Measurements from ENCODE around the gene PRKCA. TPM values are rescaled to one million over a fixed set of nuclear protein-coding genes. Genes with fewer than 3 reads are reported as not detected.

PRKCA gene
- total RNA-seq, 1 experiment from 2014 or later, result 29.5 TPM

GRCh38 chr17:66737524-66737923 lies 435.1 kb downstream of the PRKCA start:
- Mint-ChIP-seq H3K27me3 (ENCODE audit: low read depth) (no peaks in the 10 kb centered on the region), H3K4me1 (peaks cover 22% of the 10 kb centered on the region), H3K27ac (no peak overlapping the region), H3K4me3 (no peak overlapping the region), H3K36me3 (peaks cover 9% of the 10 kb centered on the region), H3K9me3 (peaks cover 4% of the 10 kb centered on the region; the same call in 1 of the 2 replicates)
- ChIA-PET POLR2A (interaction anchor here (1.0 kb wide), 2 partner anchors 17 to 40 kb away, joined by 3 read pairs; no protein-coding TSS in a partner anchor), CTCF (interaction anchor here (0.7 to 2.0 kb wide), 27 partner anchors 10 to 536 kb away, joined by 3 to 17 read pairs (median 5); partner anchors contain the start of gene CACNG5)
- DNase-seq (ENCODE audit: low spot score), result peak; percentile 54
- TF ChIP-seq ATF2 (CRISPR knock-in tag; IDR thresholded peaks at IDR 0.05; ENCODE audit: borderline replicate concordance, low read depth) (no peak), CBFB (CRISPR knock-in tag; IDR thresholded peaks at IDR 0.05; ENCODE audit: low read depth) (no peak), ZBTB21 (CRISPR knock-in tag; IDR thresholded peaks at IDR 0.05; ENCODE audit: borderline replicate concordance) (no peak), NFYB (CRISPR knock-in tag; conservative IDR thresholded peaks at IDR 0.05; ENCODE audit: low read depth) (no peak), HMGXB4 (CRISPR knock-in tag; IDR thresholded peaks at IDR 0.05) (no peak), ATF6 (CRISPR knock-in tag; IDR thresholded peaks at IDR 0.05) (no peak), ZNF532 (CRISPR knock-in tag; IDR thresholded peaks at IDR 0.05; ENCODE audit: borderline replicate concordance) (no peak)
- peak; percentile 96 for ATAC-seq

GRCh38 chr17:66738301-66738700 lies 435.9 kb downstream of the PRKCA start:
- peaks cover 22% of the 10 kb centered on the region for H3K4me1 Mint-ChIP-seq

More at GRCh38 chr17:66738301-66738700, 435.9 kb downstream of the PRKCA start:
- H3K9me3 Mint-ChIP-seq, result no peaks in the 10 kb centered on the region; the same call in 1 of the 2 replicates
- H3K4me3 Mint-ChIP-seq, result no peak overlapping the region
- H3K36me3 Mint-ChIP-seq, result peaks cover 2% of the 10 kb centered on the region
- no peak overlapping the region for H3K27ac Mint-ChIP-seq
- H3K27me3 Mint-ChIP-seq (ENCODE audit: low read depth), result no peaks in the 10 kb centered on the region
- ChIA-PET CTCF (interaction anchor here (0.7 to 2.0 kb wide), 11 partner anchors 10 to 278 kb away, joined by 3 to 17 read pairs (median 9); no protein-coding TSS in a partner anchor), POLR2A (interaction anchor here (1.0 kb wide), 1 partner anchor 18 kb away, joined by 3 read pairs; no protein-coding TSS in a partner anchor)
- TF ChIP-seq SOX15 (CRISPR knock-in tag; IDR thresholded peaks at IDR 0.05) (no peak), RELA (CRISPR knock-in tag; IDR thresholded peaks at IDR 0.05; ENCODE audit: borderline replicate concordance) (no peak), ZNF423 (CRISPR knock-in tag; IDR thresholded peaks at IDR 0.05) (no peak), FOXP1 (CRISPR knock-in tag; IDR thresholded peaks at IDR 0.05; ENCODE audit: borderline replicate concordance) (no peak), CREM (CRISPR knock-in tag; IDR thresholded peaks at IDR 0.05) (no peak), MXD4 (CRISPR knock-in tag; IDR thresholded peaks at IDR 0.05; ENCODE audit: borderline replicate concordance) (no peak), MAX (CRISPR knock-in tag; IDR thresholded peaks at IDR 0.05) (no peak), ERG (CRISPR knock-in tag; IDR thresholded peaks at IDR 0.05) (no peak)
- DNase-seq (ENCODE audit: low spot score), result no peak
- no peak for ATAC-seq

Measured in WTC11 (cell line).